Measurements from ENCODE around the gene GDAP1L1. TPM values are rescaled to one million over a fixed set of nuclear protein-coding genes. Genes with fewer than 3 reads are reported as not detected.

GDAP1L1 gene
- total RNA-seq: under 1 TPM in 4 of 6 donors, not detected in 2; 0.12 to 0.46 (median 0.33) TPM
- polyA plus RNA-seq: 1 to 10 TPM in 1 of 2 donors, under 1 TPM in 1; 0.68 to 3.6 TPM

DNA sequence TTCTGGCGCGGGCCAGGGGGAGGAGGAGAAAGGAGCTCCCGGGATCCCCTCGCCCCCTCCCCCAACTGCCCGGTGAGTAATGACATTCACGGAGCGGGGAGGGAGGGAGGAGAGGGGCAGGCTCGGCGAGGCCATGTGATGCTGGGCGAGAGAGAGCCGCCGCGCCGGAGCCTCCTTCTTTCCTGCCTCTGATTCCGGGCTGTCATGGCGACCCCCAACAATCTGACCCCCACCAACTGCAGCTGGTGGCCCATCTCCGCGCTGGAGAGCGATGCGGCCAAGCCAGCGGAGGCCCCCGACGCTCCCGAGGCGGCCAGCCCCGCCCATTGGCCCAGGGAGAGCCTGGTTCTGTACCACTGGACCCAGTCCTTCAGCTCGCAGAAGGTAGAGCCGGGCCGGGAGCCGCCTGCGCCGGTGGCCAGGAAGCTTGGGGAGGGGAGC lies at the start of gene GDAP1L1:
Gene GDAP1L1 (plus strand): TSS at position 178 of the 441 bp plus-strand sequence. CDS start 27 bp downstream, at position 205.
- 31 to 35% methylated on average over 31 to 32 of the region's 32 CpGs for WGBS, 2 donors
- H3K27me3 ChIP-seq: no peaks in the 10 kb centered on the region
- FAIRE-seq (no peak), DNase-seq (no peak), ATAC-seq (peak in 2 of 4 donors; percentile 67 to 78)
- H3K4me3 ChIP-seq: peak within 1 kb of the TSS in 1 of 4 donors; percentile 27
- no peaks in the 10 kb centered on the region for H3K4me1 ChIP-seq
- TF ChIP-seq, protein P1, sequence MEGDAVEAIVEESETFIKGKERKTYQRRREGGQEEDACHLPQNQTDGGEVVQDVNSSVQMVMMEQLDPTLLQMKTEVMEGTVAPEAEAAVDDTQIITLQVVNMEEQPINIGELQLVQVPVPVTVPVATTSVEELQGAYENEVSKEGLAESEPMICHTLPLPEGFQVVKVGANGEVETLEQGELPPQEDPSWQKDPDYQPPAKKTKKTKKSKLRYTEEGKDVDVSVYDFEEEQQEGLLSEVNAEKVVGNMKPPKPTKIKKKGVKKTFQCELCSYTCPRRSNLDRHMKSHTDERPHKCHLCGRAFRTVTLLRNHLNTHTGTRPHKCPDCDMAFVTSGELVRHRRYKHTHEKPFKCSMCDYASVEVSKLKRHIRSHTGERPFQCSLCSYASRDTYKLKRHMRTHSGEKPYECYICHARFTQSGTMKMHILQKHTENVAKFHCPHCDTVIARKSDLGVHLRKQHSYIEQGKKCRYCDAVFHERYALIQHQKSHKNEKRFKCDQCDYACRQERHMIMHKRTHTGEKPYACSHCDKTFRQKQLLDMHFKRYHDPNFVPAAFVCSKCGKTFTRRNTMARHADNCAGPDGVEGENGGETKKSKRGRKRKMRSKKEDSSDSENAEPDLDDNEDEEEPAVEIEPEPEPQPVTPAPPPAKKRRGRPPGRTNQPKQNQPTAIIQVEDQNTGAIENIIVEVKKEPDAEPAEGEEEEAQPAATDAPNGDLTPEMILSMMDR (IDR thresholded peaks at IDR 0.05): no peak
- H3K9me3 ChIP-seq: no peaks in the 10 kb centered on the region
- intact Hi-C loops (cut with DNase I): no loop called here
- H3K36me3 ChIP-seq: no peaks in the 10 kb centered on the region
- no peak within 1 kb of the TSS for H3K27ac ChIP-seq

- no peaks in the 10 kb centered on the region for H3K9me3 ChIP-seq
- 91 to 93% methylated on average over 4 of the region's 4 CpGs for WGBS, 2 donors
- no peak overlapping the region for H3K4me3 ChIP-seq
- ATAC-seq (no peak), FAIRE-seq (no peak), DNase-seq (no peak)
- peaks cover 2 to 8% (median 3%) of the 10 kb centered on the region in 3 donors for H3K4me1 ChIP-seq
- intact Hi-C loops (cut with DNase I): no loop called here
- no peaks in the 10 kb centered on the region for H3K27me3 ChIP-seq
- H3K27ac ChIP-seq: no peak overlapping the region
- TF ChIP-seq, protein P1 (IDR thresholded peaks at IDR 0.05): no peak
- H3K36me3 ChIP-seq: peaks cover 0 to 54% (median 22%) of the 10 kb centered on the region in 3 donors
Measured at GRCh38 chr20:44198872-44199271, 48.2 kb upstream of the GDAP1L1 start.

DNA sequence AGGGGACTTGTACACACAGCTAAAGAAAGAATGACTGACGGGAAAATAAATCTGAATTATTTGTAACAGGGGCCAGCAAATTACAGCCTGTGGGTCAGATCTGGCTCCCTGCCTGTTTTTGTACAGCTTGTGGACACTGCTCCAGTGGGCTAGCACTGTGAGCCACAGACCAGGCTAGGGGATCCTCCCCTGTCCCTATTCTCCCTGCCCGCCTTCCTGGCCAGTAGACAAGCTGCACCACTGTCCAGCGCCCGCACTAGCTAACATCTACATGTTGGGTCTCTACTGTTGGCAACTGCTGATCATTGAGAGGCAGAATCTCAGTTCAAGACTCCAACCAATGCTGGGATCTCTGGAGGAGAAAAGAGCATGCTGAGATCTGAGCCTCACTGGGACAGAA lies 47.2 kb upstream of the GDAP1L1 start:
- TF ChIP-seq, protein P1 (IDR thresholded peaks at IDR 0.05): no peak
- no peak for FAIRE-seq
- H3K9me3 ChIP-seq: no peaks in the 10 kb centered on the region
- ATAC-seq: no peak
- H3K4me3 ChIP-seq: no peak overlapping the region
- no peak overlapping the region for H3K27ac ChIP-seq
- 94 to 95% methylated on average over 4 of the region's 4 CpGs for WGBS, 2 donors
- no peak for DNase-seq
- H3K27me3 ChIP-seq: no peaks in the 10 kb centered on the region
- H3K36me3 ChIP-seq: peaks cover 0 to 54% (median 22%) of the 10 kb centered on the region in 3 donors
- intact Hi-C loops (cut with DNase I): no loop called here
- peaks cover 4 to 18% (median 13%) of the 10 kb centered on the region in 3 donors for H3K4me1 ChIP-seq

DNA sequence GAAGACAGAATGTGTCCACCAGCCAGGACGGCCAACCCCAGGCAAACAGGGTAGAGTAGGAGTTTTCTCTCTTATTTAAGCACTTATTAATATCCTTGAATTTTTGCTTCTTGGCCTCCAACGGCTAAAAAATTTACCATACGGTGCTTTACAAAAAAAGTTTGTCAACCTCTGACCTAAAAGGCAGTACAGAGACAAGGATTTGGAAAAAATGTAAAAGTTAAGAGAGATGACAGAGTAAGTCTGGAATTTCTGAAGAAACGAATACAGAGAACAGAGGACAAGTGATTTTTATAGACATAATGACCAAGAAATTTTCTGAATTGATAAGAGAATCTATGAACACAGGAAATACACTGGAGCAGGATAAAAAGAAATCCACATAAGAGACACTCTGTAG lies 46.7 kb upstream of the GDAP1L1 start:
- peaks cover 0 to 54% (median 22%) of the 10 kb centered on the region in 3 donors for H3K36me3 ChIP-seq
- FAIRE-seq (no peak), DNase-seq (no peak), ATAC-seq (no peak)
- 77 to 84% methylated on average over 4 of the region's 4 CpGs for WGBS, 2 donors
- H3K4me3 ChIP-seq: no peak overlapping the region
- H3K9me3 ChIP-seq: no peaks in the 10 kb centered on the region
- no peak overlapping the region for H3K27ac ChIP-seq
- no peaks in the 10 kb centered on the region for H3K27me3 ChIP-seq
- TF ChIP-seq, protein P1 (IDR thresholded peaks at IDR 0.05): no peak
- H3K4me1 ChIP-seq: peaks cover 4 to 21% (median 16%) of the 10 kb centered on the region in 3 donors
- intact Hi-C loops (cut with DNase I): no loop called here

- Histone ChIP-seq H3K36me3 (peaks cover 0 to 54% (median 22%) of the 10 kb centered on the region in 3 donors), H3K4me3 (no peak overlapping the region), H3K9me3 (no peaks in the 10 kb centered on the region), H3K27me3 (no peaks in the 10 kb centered on the region), H3K4me1 (peaks cover 4 to 21% (median 16%) of the 10 kb centered on the region in 3 donors), H3K27ac (no peak overlapping the region)
- TF ChIP-seq, protein P1 (IDR thresholded peaks at IDR 0.05): no peak
- DNase-seq: no peak
- no peak for FAIRE-seq
- no peak for ATAC-seq
- WGBS, 2 donors: 74 to 91% methylated on average over 2 of the region's 2 CpGs
- intact Hi-C loops (cut with DNase I): no loop called here
Measured at GRCh38 chr20:44200983-44201382, 46.1 kb upstream of the GDAP1L1 start.
